AG09319 (cell line): ENCODE measurements around the gene NIP7.

ENCODE experiments used
- DNase-seq: peaks from one replicate; pipeline ENCODE4 v3.0.0-alpha.2; 2010; ENCODE audit warnings: low read depth; ENCODE audit errors: extremely low read depth
- TF ChIP-seq, protein P1 (sequence below): IDR thresholded peaks from 2 replicates; pipeline ENCODE4 v1.5.1; 2011; ENCODE audit warnings: low read depth, mild to moderate bottlenecking, inconsistent platforms, low read length, moderate library complexity

Gene NIP7

DNA sequence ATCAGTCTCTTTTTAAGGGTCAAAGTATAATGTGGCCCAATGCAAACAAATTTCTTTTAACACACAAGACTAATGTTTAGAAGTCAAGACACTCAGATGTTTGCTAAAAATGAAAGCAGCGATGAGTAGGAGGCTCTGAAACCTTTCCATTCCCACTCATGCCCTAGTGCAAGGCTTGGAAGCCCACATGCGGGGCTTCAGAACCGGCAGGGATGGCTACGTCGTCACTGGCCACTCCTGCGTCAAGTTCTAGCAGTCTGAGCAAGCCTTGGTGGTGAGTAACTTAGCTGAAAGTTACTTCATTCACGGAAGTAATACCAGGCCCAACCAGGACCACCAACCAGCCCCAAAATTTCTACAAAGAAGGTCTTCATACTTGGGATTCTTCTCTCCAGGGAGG, 26.9 kb downstream of the NIP7 start:
- DNase-seq = no peak
- TF ChIP-seq, protein P1, sequence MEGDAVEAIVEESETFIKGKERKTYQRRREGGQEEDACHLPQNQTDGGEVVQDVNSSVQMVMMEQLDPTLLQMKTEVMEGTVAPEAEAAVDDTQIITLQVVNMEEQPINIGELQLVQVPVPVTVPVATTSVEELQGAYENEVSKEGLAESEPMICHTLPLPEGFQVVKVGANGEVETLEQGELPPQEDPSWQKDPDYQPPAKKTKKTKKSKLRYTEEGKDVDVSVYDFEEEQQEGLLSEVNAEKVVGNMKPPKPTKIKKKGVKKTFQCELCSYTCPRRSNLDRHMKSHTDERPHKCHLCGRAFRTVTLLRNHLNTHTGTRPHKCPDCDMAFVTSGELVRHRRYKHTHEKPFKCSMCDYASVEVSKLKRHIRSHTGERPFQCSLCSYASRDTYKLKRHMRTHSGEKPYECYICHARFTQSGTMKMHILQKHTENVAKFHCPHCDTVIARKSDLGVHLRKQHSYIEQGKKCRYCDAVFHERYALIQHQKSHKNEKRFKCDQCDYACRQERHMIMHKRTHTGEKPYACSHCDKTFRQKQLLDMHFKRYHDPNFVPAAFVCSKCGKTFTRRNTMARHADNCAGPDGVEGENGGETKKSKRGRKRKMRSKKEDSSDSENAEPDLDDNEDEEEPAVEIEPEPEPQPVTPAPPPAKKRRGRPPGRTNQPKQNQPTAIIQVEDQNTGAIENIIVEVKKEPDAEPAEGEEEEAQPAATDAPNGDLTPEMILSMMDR = no peak

DNA sequence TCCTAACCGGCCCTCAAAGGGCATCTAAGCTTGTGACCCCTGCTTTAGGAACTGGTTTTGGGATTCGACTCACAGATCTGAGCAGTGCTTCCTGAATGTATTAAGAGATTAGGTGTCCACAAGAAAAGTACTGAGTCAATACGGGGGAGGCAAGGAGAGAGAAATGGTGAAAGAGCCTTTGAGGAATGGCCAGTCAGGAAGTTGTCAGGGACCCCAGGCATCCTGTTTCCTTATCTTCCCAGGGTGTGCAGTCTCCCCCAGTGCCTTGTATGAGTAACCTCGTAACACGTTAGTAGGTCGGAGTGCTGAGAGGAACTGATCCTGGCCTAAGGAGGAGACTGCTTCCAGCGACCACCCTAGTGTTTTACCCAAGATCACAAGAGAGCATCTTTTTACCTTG, 28.4 kb downstream of the NIP7 start:
- TF ChIP-seq, protein P1 = no peak
- DNase-seq = no peak

DNA sequence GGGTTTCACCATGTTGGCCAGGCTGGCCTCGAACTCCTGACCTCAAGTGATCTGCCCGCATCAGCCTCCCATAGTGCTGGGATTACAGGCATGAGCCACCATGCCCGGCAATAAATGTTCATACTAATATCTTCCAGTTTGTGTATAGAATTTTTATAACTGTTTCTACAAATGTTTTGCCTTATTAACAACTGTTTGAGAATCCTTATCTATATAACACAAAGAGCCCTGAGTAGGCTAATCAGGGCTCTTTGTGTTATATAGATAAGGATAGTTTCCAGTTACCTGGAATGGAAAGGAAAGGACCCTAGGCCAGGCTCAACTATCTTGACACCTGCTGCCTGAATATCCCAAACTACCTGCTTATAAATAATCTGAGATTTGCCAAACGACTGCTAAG, 29.3 kb downstream of the NIP7 start:
- TF ChIP-seq, protein P1 = no peak
- DNase-seq = no peak

DNA sequence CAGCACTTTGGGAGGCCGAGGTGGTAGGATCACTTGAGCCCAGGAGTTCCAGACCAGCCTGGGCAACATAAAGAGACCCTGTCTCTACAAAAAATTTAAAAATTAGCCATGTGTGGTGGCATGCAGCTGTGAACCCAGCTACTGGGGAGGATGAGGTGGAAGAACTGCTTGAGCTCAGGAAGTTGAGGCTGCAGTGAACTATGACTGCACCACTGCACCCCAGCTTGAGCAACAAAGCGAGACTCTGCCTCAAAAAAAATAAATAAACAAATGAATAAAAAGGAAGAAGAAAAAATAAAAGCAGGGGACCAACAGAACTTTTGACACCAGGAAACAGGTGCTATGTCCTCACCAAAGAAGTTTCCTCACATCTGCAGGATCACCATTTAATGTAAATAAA, 32.0 kb downstream of the NIP7 start:
- TF ChIP-seq, protein P1 = no peak
- no peak for DNase-seq

DNA sequence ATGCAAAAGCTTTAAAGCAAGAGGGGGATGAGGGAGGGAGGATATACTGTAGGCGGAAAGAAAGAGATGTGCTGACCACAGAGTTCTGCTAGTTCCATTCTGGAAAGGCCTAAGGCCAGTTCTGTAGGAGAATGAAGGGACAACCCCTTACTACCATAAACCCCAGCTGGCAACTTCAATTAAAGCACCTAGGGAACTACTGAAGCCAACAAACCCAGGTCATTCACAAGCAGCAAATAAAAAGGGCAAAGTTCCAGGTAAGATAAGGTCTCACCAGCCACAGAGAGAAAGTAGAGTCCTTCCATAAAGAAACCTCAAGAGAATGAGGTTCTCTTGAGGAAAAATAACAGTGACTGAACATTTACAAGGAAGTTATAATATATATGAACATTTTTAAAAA, 33.4 kb downstream of the NIP7 start:
- DNase-seq = no peak
- TF ChIP-seq, protein P1 = no peak

DNA sequence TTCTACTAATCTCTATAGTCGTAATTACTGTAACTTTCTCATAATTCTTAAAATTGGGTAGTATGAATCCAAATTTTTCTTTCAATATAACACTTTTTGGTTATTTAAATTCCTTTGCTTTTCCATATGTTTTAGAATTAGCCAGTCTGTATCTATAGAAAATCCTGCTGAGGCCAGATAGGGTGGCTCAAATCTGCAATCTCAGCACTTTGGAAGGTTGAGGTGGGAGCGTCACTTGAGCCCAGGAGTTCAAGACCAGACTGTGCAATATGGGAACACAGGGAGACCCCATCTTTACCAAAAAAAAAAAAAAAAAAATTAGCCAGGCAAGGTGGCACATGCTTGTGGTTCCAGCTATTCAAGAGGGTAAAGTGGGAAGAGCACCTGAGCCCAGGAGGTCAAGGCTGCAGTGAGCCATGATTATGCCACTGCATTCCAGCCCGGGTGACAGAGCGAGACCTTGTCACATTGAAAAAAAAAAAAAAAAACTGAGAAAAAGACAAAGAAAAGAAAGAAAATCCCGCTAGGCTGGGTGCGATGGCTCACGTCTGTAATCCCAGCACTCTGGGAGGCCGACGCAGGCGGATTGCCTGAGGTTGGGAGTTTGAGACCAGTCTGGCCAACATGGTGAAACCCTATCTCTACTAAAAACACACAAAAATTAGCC, 37.0 kb downstream of the NIP7 start:
- no peak for DNase-seq
- TF ChIP-seq, protein P1 = no peak

DNA sequence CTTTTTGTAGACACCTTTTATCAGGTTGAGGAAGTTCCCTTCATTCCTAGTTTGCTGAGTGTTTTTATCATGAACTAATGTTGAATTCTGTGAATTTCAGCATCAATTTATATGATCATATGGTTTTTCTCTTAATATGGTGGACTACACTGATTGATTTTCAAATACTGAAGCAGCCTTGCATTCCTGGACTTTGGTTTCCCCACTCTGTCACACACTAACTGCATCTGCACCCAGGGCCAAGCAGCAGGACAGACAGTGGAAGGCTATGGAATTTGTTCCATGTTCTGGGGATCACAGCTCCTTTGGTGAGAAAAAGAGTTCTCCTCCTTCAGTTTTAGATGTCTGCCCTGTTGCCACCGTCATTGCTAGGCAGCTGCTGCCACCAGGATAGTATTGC, 38.5 kb downstream of the NIP7 start:
- TF ChIP-seq, protein P1 = no peak
- no peak for DNase-seq
